Astrocyte of the cerebellum (primary cell): Measurements from ENCODE around the gene CHPF.

ENCODE experiments used
- DNase-seq: peaks from one replicate; pipeline ENCODE4 v3.0.0-alpha.2; 2011; ENCODE audit warnings: low read depth
- H3K4me3 ChIP-seq: 2 replicates; pipeline ENCODE4 v1.5.1; 2011; ENCODE audit warnings: mild to moderate bottlenecking, low read depth, low read length, moderate library complexity
- CTCF ChIP-seq: IDR thresholded peaks from 2 replicates; pipeline ENCODE4 v1.5.1; 2012; ENCODE audit warnings: low read length, low read depth, moderate library complexity, mild to moderate bottlenecking; ENCODE audit errors: missing control alignments
- in situ Hi-C: cut with HindIII; loops from 2 replicates; pipeline ENCODE4 v1.10.0; 2017; ENCODE audit warnings: low sequenced_read_pairs

CHPF gene

GRCh38 chr2:219561179-219562048, 17.8 kb upstream of the CHPF start:
- H3K4me3 ChIP-seq, result no peak overlapping the region
- no peak for TF ChIP-seq CTCF
- DNase-seq, result no peak
- in situ Hi-C loops, result no loop called here

GRCh38 chr2:219560893-219561178, 17.2 kb upstream of the CHPF start:
- no peak overlapping the region for H3K4me3 ChIP-seq
- no peak for TF ChIP-seq CTCF
- DNase-seq, result no peak
- in situ Hi-C loops, result no loop called here

- in situ Hi-C loops, result no loop called here
- TF ChIP-seq CTCF, result peak; percentile 67
- H3K4me3 ChIP-seq, result no peak overlapping the region
- DNase-seq, result no peak
Measured at GRCh38 chr2:219560037-219560892, 16.7 kb upstream of the CHPF start.

- no peak for TF ChIP-seq CTCF
- in situ Hi-C loops, result no loop called here
- H3K4me3 ChIP-seq, result no peak overlapping the region
- no peak for DNase-seq
Measured at GRCh38 chr2:219559156-219559915, 15.7 kb upstream of the CHPF start.

- no peak overlapping the region for H3K4me3 ChIP-seq
- in situ Hi-C loops, result no loop called here
- no peak for TF ChIP-seq CTCF
- no peak for DNase-seq
Measured at GRCh38 chr2:219557791-219558785, 14.5 kb upstream of the CHPF start.
